Measurements from ENCODE around the gene TTN. TPM values are rescaled to one million over a fixed set of nuclear protein-coding genes. Genes with fewer than 3 reads are reported as not detected.

The TTN gene
- polyA plus RNA-seq, 3 donors = under 0.01 to 0.12 (median 0.08) TPM

GRCh38 chr2:178806543-178806942 lies 680 bp downstream of the TTN start:
- Mint-ChIP-seq H3K4me1 (no peaks in the 10 kb centered on the region), H3K27ac (no peak overlapping the region), H3K4me3 (no peak overlapping the region), H3K36me3 (no peaks in the 10 kb centered on the region), H3K27me3 (ENCODE audit: low read depth in 3 of 3) (peaks cover 0 to 2% (median 0%) of the 10 kb centered on the region in 3 donors), H3K9me3 (no peaks in the 10 kb centered on the region)
- H2AFZ ChIP-seq (ENCODE audit: insufficient read depth, low read depth, low read length, poor library complexity, severe bottlenecking) = no peak overlapping the region
- no peak for TF ChIP-seq CTCF (IDR thresholded peaks at IDR 0.05)
- no peak overlapping the region for H3K4me3 ChIP-seq (replicated peaks in 1 of 3; ENCODE audit: low read depth in 2 of 3, low read length in 3 of 3)
- no peaks in the 10 kb centered on the region for H4K20me1 ChIP-seq (ENCODE audit: insufficient read depth, low read length)
- H3K36me3 ChIP-seq (replicated peaks in 1 of 2; ENCODE audit: control insufficient read depth in 1 of 2, insufficient read depth in 2 of 2, low read length in 2 of 2) = no peaks in the 10 kb centered on the region
- H3K79me2 ChIP-seq (ENCODE audit: insufficient read depth, low read length) = no peaks in the 10 kb centered on the region
- H3K9ac ChIP-seq (ENCODE audit: insufficient read depth, low read length, poor library complexity, severe bottlenecking) = no peak overlapping the region
- H3K27me3 ChIP-seq (ENCODE audit: control insufficient read depth in 2 of 2, insufficient read depth in 2 of 2, low read length in 2 of 2) = no peaks in the 10 kb centered on the region
- H3K4me2 ChIP-seq (replicated peaks; ENCODE audit: extremely low read depth, low read length, poor library complexity, severe bottlenecking) = no peak overlapping the region
- intact Hi-C loops (cut with micrococcal nuclease) = no loop called here
- H3K9me3 ChIP-seq (replicated peaks in 1 of 2; ENCODE audit: control insufficient read depth in 1 of 2, insufficient read depth in 1 of 2, low read length in 2 of 2) = no peaks in the 10 kb centered on the region
- H3K27ac ChIP-seq (ENCODE audit: low read depth in 1 of 2, low read length in 2 of 2) = no peak overlapping the region
- DNase-seq = no peak
- 100% methylated on average over 1 of the region's 1 CpG for WGBS (ENCODE audit: insufficient coverage)
- no peaks in the 10 kb centered on the region for H3K4me1 ChIP-seq (ENCODE audit: control insufficient read depth in 1 of 2, insufficient read depth in 2 of 2, low read length in 2 of 2)

- no peak for DNase-seq
- Mint-ChIP-seq H3K4me3 (no peak overlapping the region), H3K9me3 (no peaks in the 10 kb centered on the region), H3K36me3 (no peaks in the 10 kb centered on the region), H3K27me3 (ENCODE audit: low read depth in 3 of 3) (peaks cover 0 to 2% (median 0%) of the 10 kb centered on the region in 3 donors), H3K4me1 (no peaks in the 10 kb centered on the region), H3K27ac (no peak overlapping the region)
- Histone ChIP-seq H3K36me3 (replicated peaks in 1 of 2; ENCODE audit: control insufficient read depth in 1 of 2, insufficient read depth in 2 of 2, low read length in 2 of 2) (no peaks in the 10 kb centered on the region), H3K79me2 (ENCODE audit: insufficient read depth, low read length) (no peaks in the 10 kb centered on the region), H3K9ac (ENCODE audit: insufficient read depth, low read length, poor library complexity, severe bottlenecking) (no peak overlapping the region), H3K4me3 (replicated peaks in 1 of 3; ENCODE audit: low read depth in 2 of 3, low read length in 3 of 3) (no peak overlapping the region), H2AFZ (ENCODE audit: insufficient read depth, low read depth, low read length, poor library complexity, severe bottlenecking) (no peak overlapping the region), H3K4me2 (replicated peaks; ENCODE audit: extremely low read depth, low read length, poor library complexity, severe bottlenecking) (no peak overlapping the region), H3K27me3 (ENCODE audit: control insufficient read depth in 2 of 2, insufficient read depth in 2 of 2, low read length in 2 of 2) (no peaks in the 10 kb centered on the region), H4K20me1 (ENCODE audit: insufficient read depth, low read length) (no peaks in the 10 kb centered on the region), H3K27ac (ENCODE audit: low read depth in 1 of 2, low read length in 2 of 2) (no peak overlapping the region), H3K4me1 (ENCODE audit: control insufficient read depth in 1 of 2, insufficient read depth in 2 of 2, low read length in 2 of 2) (no peaks in the 10 kb centered on the region), H3K9me3 (replicated peaks in 1 of 2; ENCODE audit: control insufficient read depth in 1 of 2, insufficient read depth in 1 of 2, low read length in 2 of 2) (no peaks in the 10 kb centered on the region)
- TF ChIP-seq CTCF (IDR thresholded peaks at IDR 0.05) = no peak
- intact Hi-C loops (cut with micrococcal nuclease) = no loop called here
- WGBS (ENCODE audit: insufficient coverage) = no CpG with 5 or more reads among the region's 2 CpGs
Observed at GRCh38 chr2:178805457-178805856, 1.8 kb downstream of the TTN start.

Measured in CD14-positive monocyte (primary cell).